DOHH2 (cell line): ENCODE data around the gene FGFBP3.

Experiments
- H3F3A ChIP-seq: fragments of 200-600 bp; sonication (generic), shearing (Covaris generic); 2 replicates; pipeline ENCODE4 v1.6.0; 2016; ENCODE audit warnings: antibody characterized with exemption, mild to moderate bottlenecking; ENCODE audit not compliant: control insufficient read depth, insufficient read depth
- H3K27ac ChIP-seq: fragments of 200-600 bp; sonication (generic); 2 replicates; pipeline ENCODE4 v1.5.1; 2014; ENCODE audit warnings: low read depth, mild to moderate bottlenecking, low read length, moderate library complexity
- H3K27me3 ChIP-seq: fragments of 200-600 bp; sonication (generic); 2 replicates; pipeline ENCODE4 v1.6.1; 2014; ENCODE audit warnings: mild to moderate bottlenecking, low read length, mixed read lengths; ENCODE audit not compliant: control insufficient read depth
- H3K36me3 ChIP-seq: fragments of 200-600 bp; sonication (generic); 2 replicates; pipeline ENCODE4 v1.6.1; 2014; ENCODE audit warnings: mild to moderate bottlenecking, low read length, moderate library complexity, mixed read lengths; ENCODE audit not compliant: control insufficient read depth
- H3K4me1 ChIP-seq: fragments of 200-600 bp; sonication (generic); 2 replicates; pipeline ENCODE4 v1.6.1; 2014; ENCODE audit warnings: mild to moderate bottlenecking, low read length, mixed read lengths; ENCODE audit not compliant: control insufficient read depth
- H3K4me2 ChIP-seq: fragments of 200-600 bp; sonication (generic); 2 replicates; pipeline ENCODE4 v1.6.0; 2014; ENCODE audit warnings: mild to moderate bottlenecking, low read length, moderate library complexity
- H3K4me3 ChIP-seq: fragments of 200-600 bp; sonication (generic); 2 replicates; pipeline ENCODE4 v1.5.1; 2014; ENCODE audit warnings: mild to moderate bottlenecking, low read length, mixed read lengths
- H3K79me2 ChIP-seq: fragments of 200-600 bp; sonication (generic); 2 replicates; pipeline ENCODE4 v1.6.1; 2014; ENCODE audit warnings: mild to moderate bottlenecking, low read length, mixed read lengths; ENCODE audit not compliant: control insufficient read depth
- H3K9me2 ChIP-seq: fragments of 200-600 bp; sonication (generic); replicated peaks from 2 replicates; pipeline ENCODE4 v1.6.1; 2014; ENCODE audit warnings: mild to moderate bottlenecking, low read length, mixed read lengths; ENCODE audit not compliant: control insufficient read depth
- H3K9me3 ChIP-seq: fragments of 200-600 bp; sonication (generic); 2 replicates; pipeline ENCODE4 v1.6.1; 2014; ENCODE audit warnings: antibody characterized with exemption, low read length, mixed read lengths; ENCODE audit not compliant: control insufficient read depth, insufficient read depth
- H4K20me1 ChIP-seq: fragments of 200-600 bp; sonication (generic); 2 replicates; pipeline ENCODE4 v1.6.0; 2014; ENCODE audit warnings: low read depth, mild to moderate bottlenecking, antibody characterized with exemption, low read length, moderate library complexity; ENCODE audit not compliant: control insufficient read depth, insufficient read depth
- CTCF ChIP-seq: fragments of 200-600 bp; sonication (generic); IDR thresholded peaks from one replicate; pipeline ENCODE4 v1.5.1; 2014; ENCODE audit warnings: antibody characterized with exemption, mild to moderate bottlenecking, low read depth, low read length; ENCODE audit not compliant: poor library complexity, severe bottlenecking
- EZH2phosphoT487 ChIP-seq: fragments of 200-600 bp; sonication (generic); IDR thresholded peaks from 2 replicates; pipeline ENCODE4 v1.6.1; 2017; ENCODE audit warnings: borderline replicate concordance, mild to moderate bottlenecking, antibody characterized with exemption, low read length, moderate library complexity, mixed read lengths

Gene FGFBP3

GRCh38 chr10:91865562-91866081 lies 43.7 kb downstream of the FGFBP3 start:
- Histone ChIP-seq H3K79me2 (no peaks in the 10 kb centered on the region), H3K36me3 (peaks cover 39% of the 10 kb centered on the region), H3K9me3 (no peaks in the 10 kb centered on the region)

DNA sequence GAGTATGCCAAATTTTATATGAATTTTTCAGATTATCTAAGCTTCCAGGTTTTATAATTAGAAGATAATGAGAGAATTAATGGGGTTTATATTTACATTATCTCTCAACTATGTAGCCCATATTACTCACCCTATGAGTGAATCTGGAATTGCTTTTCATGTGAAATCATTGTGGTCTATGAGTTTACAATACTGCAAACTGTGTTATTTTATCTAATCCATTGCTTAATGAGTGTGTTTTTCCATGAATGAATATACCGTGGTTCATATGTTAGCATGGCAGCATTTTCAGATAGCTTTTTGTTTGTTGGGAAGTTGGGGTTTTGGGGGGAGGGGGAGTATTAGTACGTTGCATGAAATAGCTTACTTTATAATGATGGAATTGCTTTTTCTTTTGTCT lies 44.5 kb downstream of the FGFBP3 start:
- TF ChIP-seq EZH2phosphoT487, result no peak
- TF ChIP-seq CTCF, result no peak
- Histone ChIP-seq H3K4me1 (no peaks in the 10 kb centered on the region), H3K4me2 (no peak overlapping the region), H3K9me3 (no peaks in the 10 kb centered on the region), H3F3A (peaks cover 20% of the 10 kb centered on the region), H3K79me2 (no peaks in the 10 kb centered on the region), H4K20me1 (no peaks in the 10 kb centered on the region), H3K27me3 (no peaks in the 10 kb centered on the region), H3K27ac (no peak overlapping the region), H3K9me2 (no peaks in the 10 kb centered on the region), H3K36me3 (peaks cover 47% of the 10 kb centered on the region), H3K4me3 (no peak overlapping the region)

More at GRCh38 chr10:91865562-91866081, 43.7 kb downstream of the FGFBP3 start:
- H3K4me2 ChIP-seq, result no peak overlapping the region
- H4K20me1 ChIP-seq, result no peaks in the 10 kb centered on the region
- H3K27ac ChIP-seq, result no peak overlapping the region
- TF ChIP-seq CTCF (no peak), EZH2phosphoT487 (no peak)
- peaks cover 20% of the 10 kb centered on the region for H3F3A ChIP-seq
- H3K4me1 ChIP-seq, result no peaks in the 10 kb centered on the region
- H3K9me2 ChIP-seq, result no peaks in the 10 kb centered on the region
- H3K27me3 ChIP-seq, result no peaks in the 10 kb centered on the region
- no peak overlapping the region for H3K4me3 ChIP-seq

DNA sequence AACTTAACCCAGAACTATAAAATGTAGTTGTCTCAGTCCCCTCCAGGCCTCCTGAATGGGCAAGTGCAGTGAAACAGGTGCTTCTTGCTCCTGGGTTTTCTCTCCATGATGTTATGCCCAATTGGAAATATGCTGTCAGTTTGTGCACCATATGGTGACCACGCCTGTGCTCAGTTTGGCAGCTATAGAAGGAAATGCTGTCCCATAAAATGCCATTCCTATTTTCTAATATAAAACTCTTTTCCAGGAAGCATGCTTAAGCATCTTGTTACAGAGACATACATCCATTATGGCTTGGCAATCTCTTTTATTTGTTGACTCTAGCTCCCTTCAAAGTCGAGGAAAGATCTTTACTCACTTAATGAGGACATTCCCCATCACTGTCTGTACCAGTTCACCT lies 45.2 kb downstream of the FGFBP3 start:
- H3K4me2 ChIP-seq, result no peak overlapping the region
- no peak overlapping the region for H3K4me3 ChIP-seq
- no peaks in the 10 kb centered on the region for H3K9me2 ChIP-seq
- no peaks in the 10 kb centered on the region for H3K9me3 ChIP-seq
- TF ChIP-seq CTCF (no peak), EZH2phosphoT487 (no peak)
- peaks cover 52% of the 10 kb centered on the region for H3K36me3 ChIP-seq
- no peaks in the 10 kb centered on the region for H3K4me1 ChIP-seq
- no peaks in the 10 kb centered on the region for H3K27me3 ChIP-seq
- no peaks in the 10 kb centered on the region for H3K79me2 ChIP-seq
- peaks cover 20% of the 10 kb centered on the region for H3F3A ChIP-seq
- no peaks in the 10 kb centered on the region for H4K20me1 ChIP-seq
- H3K27ac ChIP-seq, result no peak overlapping the region

- H3K27ac ChIP-seq, result no peak overlapping the region
- H3K36me3 ChIP-seq, result peaks cover 80% of the 10 kb centered on the region
- H3K9me2 ChIP-seq, result no peaks in the 10 kb centered on the region
These were observed 48.4 kb downstream of the FGFBP3 start for GRCh38 chr10:91860885-91861284.

More at GRCh38 chr10:91860885-91861284, 48.4 kb downstream of the FGFBP3 start:
- Histone ChIP-seq H3K4me2 (no peak overlapping the region), H3K27me3 (no peaks in the 10 kb centered on the region), H3K9me3 (no peaks in the 10 kb centered on the region), H3K4me1 (no peaks in the 10 kb centered on the region), H3K4me3 (no peak overlapping the region), H4K20me1 (no peaks in the 10 kb centered on the region), H3F3A (no peaks in the 10 kb centered on the region), H3K79me2 (no peaks in the 10 kb centered on the region)
- TF ChIP-seq CTCF (no peak), EZH2phosphoT487 (no peak)
